GM19351 (cell line): ENCODE data around the gene UBP1.

ENCODE experiments used
- ATAC-seq: cut with Tn5 transposase; IDR thresholded peaks from one replicate; pipeline ENCODE4 v1.9.1; 2021; ENCODE audit warnings: mild to moderate bottlenecking, moderate library complexity; ENCODE audit not compliant: unreplicated experiment

The UBP1 gene

GRCh38 chr3:33392144-33392543, 48.1 kb downstream of the UBP1 start:
- ATAC-seq: no peak

- no peak for ATAC-seq
Observed at GRCh38 chr3:33391255-33391995, 48.8 kb downstream of the UBP1 start.

GRCh38 chr3:33389908-33390307, 50.3 kb downstream of the UBP1 start:
- ATAC-seq: no peak

- no peak for ATAC-seq
Observed at GRCh38 chr3:33388374-33389100, 51.7 kb downstream of the UBP1 start.

- ATAC-seq: no peak
Observed at GRCh38 chr3:33386631-33387030, 53.6 kb downstream of the UBP1 start.

- peak; percentile 55 for ATAC-seq
Observed at GRCh38 chr3:33385423-33385822, 54.8 kb downstream of the UBP1 start.

- ATAC-seq: no peak
Observed at GRCh38 chr3:33383951-33384350, 56.3 kb downstream of the UBP1 start.

GRCh38 chr3:33380653-33381052, 59.6 kb downstream of the UBP1 start:
- no peak for ATAC-seq

GRCh38 chr3:33377931-33378330, 62.3 kb downstream of the UBP1 start:
- ATAC-seq: no peak

GRCh38 chr3:33377489-33377888, 62.7 kb downstream of the UBP1 start:
- no peak for ATAC-seq

GRCh38 chr3:33373082-33373437, 67.1 kb downstream of the UBP1 start:
- no peak for ATAC-seq

- no peak for ATAC-seq
Observed at GRCh38 chr3:33372218-33373081, 67.8 kb downstream of the UBP1 start.

GRCh38 chr3:33364531-33365128, 75.6 kb downstream of the UBP1 start:
- ATAC-seq: no peak

GRCh38 chr3:33364060-33364459, 76.1 kb downstream of the UBP1 start:
- no peak for ATAC-seq

GRCh38 chr3:33363113-33363800, 76.9 kb downstream of the UBP1 start:
- no peak for ATAC-seq

- no peak for ATAC-seq
Observed at GRCh38 chr3:33360136-33360825, 79.9 kb downstream of the UBP1 start.

GRCh38 chr3:33358172-33358781, 81.9 kb downstream of the UBP1 start:
- ATAC-seq: no peak

- ATAC-seq: no peak
Observed at GRCh38 chr3:33355611-33356010, 84.6 kb downstream of the UBP1 start.

- no peak for ATAC-seq
Observed at GRCh38 chr3:33339758-33340157, 100.4 kb downstream of the UBP1 start.
